GM23338 (cell line): ENCODE results near the gene FAM171A1. TPM values are rescaled to one million over a fixed set of nuclear protein-coding genes. Genes with fewer than 3 reads are reported as not detected.

ENCODE experiments used
- ATAC-seq: fragments of 200-7000 bp; cut with Tn5 transposase; 3 replicates; pipeline ENCODE4 v1.9.1; 2020
- DNase-seq: peaks from one replicate; pipeline ENCODE4 v3.0.0-alpha.2; 2015; ENCODE audit warnings: low spot score
- H2AFZ ChIP-seq: fragments of 200-600 bp; sonication (generic); 2 replicates; pipeline ENCODE4 v1.8.0; 2016; ENCODE audit warnings: antibody characterized with exemption, mild to moderate bottlenecking, moderate library complexity
- H3F3A ChIP-seq: fragments of 200-600 bp; sonication (generic); replicated peaks from 2 replicates; pipeline ENCODE4 v1.8.0; 2017; ENCODE audit warnings: antibody characterized with exemption, mixed run types, low read depth
- H3K27ac ChIP-seq: fragments of 200-600 bp; sonication (generic); 2 replicates; pipeline ENCODE4 v1.6.1; 2016; ENCODE audit warnings: low read depth
- H3K27me3 ChIP-seq: fragments of 200-600 bp; sonication (generic); 2 replicates; pipeline ENCODE4 v1.8.0; 2016; ENCODE audit warnings: mild to moderate bottlenecking, mixed run types, moderate library complexity; ENCODE audit not compliant: insufficient read depth
- H3K36me3 ChIP-seq: fragments of 200-600 bp; sonication (generic); 2 replicates; pipeline ENCODE4 v1.8.0; 2016; ENCODE audit warnings: mild to moderate bottlenecking; ENCODE audit not compliant: insufficient read depth
- H3K4me1 ChIP-seq: fragments of 200-600 bp; sonication (generic); 2 replicates; pipeline ENCODE4 v1.8.0; 2016; ENCODE audit warnings: mild to moderate bottlenecking, moderate library complexity; ENCODE audit not compliant: insufficient read depth
- H3K4me2 ChIP-seq: fragments of 200-600 bp; sonication (generic); 2 replicates; pipeline ENCODE4 v1.7.1; 2017; ENCODE audit warnings: mixed run types
- H3K4me3 ChIP-seq: fragments of 200-600 bp; sonication (generic); 2 replicates; pipeline ENCODE4 v1.6.1; 2016; ENCODE audit warnings: mixed run types
- H3K79me2 ChIP-seq: fragments of 200-600 bp; sonication (generic); replicated peaks from 2 replicates; pipeline ENCODE4 v1.8.0; 2017; ENCODE audit warnings: mild to moderate bottlenecking; ENCODE audit not compliant: insufficient read depth
- H3K9me2 ChIP-seq: fragments of 200-600 bp; sonication (generic); 2 replicates; pipeline ENCODE4 v1.8.0; 2017; ENCODE audit not compliant: insufficient read depth
- H4K20me1 ChIP-seq: fragments of 200-600 bp; sonication (generic); replicated peaks from 2 replicates; pipeline ENCODE4 v1.8.0; 2017; ENCODE audit warnings: mild to moderate bottlenecking; ENCODE audit not compliant: insufficient read depth
- H3K27ac Mint-ChIP-seq: 2 replicates; pipeline ENCODE4 v1.8.0; 2020; ENCODE audit warnings: inconsistent platforms, mild to moderate bottlenecking, moderate library complexity, mixed read lengths
- H3K27me3 Mint-ChIP-seq: 3 replicates; pipeline ENCODE4 v1.8.0; 2022; ENCODE audit warnings: low read depth, mild to moderate bottlenecking, moderate library complexity, mixed read lengths, inconsistent platforms; ENCODE audit not compliant: insufficient read depth, poor library complexity
- H3K36me3 Mint-ChIP-seq: 3 replicates; pipeline ENCODE4 v1.8.0; 2021; ENCODE audit warnings: low read depth, mild to moderate bottlenecking, inconsistent platforms, moderate library complexity, mixed read lengths
- H3K4me1 Mint-ChIP-seq: 3 replicates; pipeline ENCODE4 v1.8.0; 2020; ENCODE audit warnings: mild to moderate bottlenecking, inconsistent platforms, mixed read lengths
- H3K4me3 Mint-ChIP-seq: 3 replicates; pipeline ENCODE4 v1.8.0; 2021; ENCODE audit warnings: moderate library complexity, mild to moderate bottlenecking, inconsistent platforms, mixed read lengths
- H3K9me3 Mint-ChIP-seq: 3 replicates; pipeline ENCODE4 v1.8.0; 2020; ENCODE audit warnings: moderate library complexity, mild to moderate bottlenecking, inconsistent platforms, mixed read lengths
- CREB1 ChIP-seq: fragments of 250-450 bp; sonication (Bioruptor Pico); IDR thresholded peaks from 2 replicates; pipeline ENCODE4 v1.5.0; 2020; ENCODE audit warnings: low read depth, mild to moderate bottlenecking, moderate library complexity
- CTCF ChIP-seq, 2 experiments: fragments of 200-600 bp in 1 of 2; sonication (generic) in 1 of 2; conservative IDR thresholded peaks; 2 replicates each; pipeline versions ENCODE4 v1.5.1 to v1.6.1; 2016 to 2017; ENCODE audit warnings: antibody characterized with exemption in 2 of 2, low read depth in 2 of 2, mild to moderate bottlenecking in 2 of 2, moderate library complexity in 1 of 2
- ETS1 ChIP-seq: IDR thresholded peaks from 2 replicates; pipeline ENCODE4 v1.6.1; 2016; ENCODE audit warnings: antibody characterized with exemption
- EZH2 ChIP-seq: fragments of 200-600 bp; sonication (generic); IDR thresholded peaks from one replicate; pipeline ENCODE4 v1.8.0; 2017; ENCODE audit warnings: antibody characterized with exemption, mild to moderate bottlenecking, low read depth; ENCODE audit not compliant: unreplicated experiment
- EZH2phosphoT487 ChIP-seq: fragments of 200-600 bp; sonication (generic); IDR thresholded peaks from one replicate; pipeline ENCODE4 v1.8.1; 2018; ENCODE audit warnings: antibody characterized with exemption; ENCODE audit not compliant: unreplicated experiment
- JUNB ChIP-seq: IDR thresholded peaks from one replicate; pipeline ENCODE4 v1.6.1; 2016; ENCODE audit warnings: antibody characterized with exemption; ENCODE audit not compliant: unreplicated experiment
- NANOG ChIP-seq: IDR thresholded peaks from 2 replicates; pipeline ENCODE4 v1.6.1; 2016; ENCODE audit warnings: antibody characterized with exemption, borderline replicate concordance
- POLR2AphosphoS5 ChIP-seq: IDR thresholded peaks from 2 replicates; pipeline ENCODE4 v1.6.1; 2016; ENCODE audit warnings: antibody characterized with exemption, low read depth
- REST ChIP-seq: IDR thresholded peaks from one replicate; pipeline ENCODE4 v1.6.1; 2018; ENCODE audit warnings: antibody characterized with exemption; ENCODE audit not compliant: unreplicated experiment
- STAT1 ChIP-seq: IDR thresholded peaks from one replicate; pipeline ENCODE4 v1.6.1; 2016; ENCODE audit warnings: antibody characterized with exemption; ENCODE audit not compliant: unreplicated experiment
- ZNF114 ChIP-seq: fragments of 250-450 bp; sonication (Bioruptor Pico); IDR thresholded peaks from 2 replicates; pipeline ENCODE4 v1.5.0; 2020; ENCODE audit warnings: mild to moderate bottlenecking, moderate library complexity
- ZNF331 ChIP-seq: fragments of 250-450 bp; sonication (Bioruptor Pico); IDR thresholded peaks from 2 replicates; pipeline ENCODE4 v1.5.0; 2020; ENCODE audit warnings: low read depth, mild to moderate bottlenecking, moderate library complexity
- polyA plus RNA-seq: library from polyadenylated mRNA; unstranded; fragments of >200 nt; fragmentation: Nextera tagmentation; extraction: Ambion mirVana; gene quantifications from 2 replicates; pipeline ENCODE4 v1.2.1, GENCODE V29; 2016
- total RNA-seq: library from RNA; depleted of rRNA; stranded (reverse); fragments of >200 nt; shearing (Covaris generic); gene quantifications from 2 replicates; pipeline ENCODE4 v1.2.3, GENCODE V29; 2014
- TF ChIP-seq, protein P1 (sequence below): fragments of 250-450 bp; sonication (Bioruptor Pico); IDR thresholded peaks from 2 replicates; pipeline ENCODE4 v1.5.0; 2020; ENCODE audit warnings: mild to moderate bottlenecking, moderate library complexity

The FAM171A1 gene
- total and polyA plus RNA-seq, 2 experiments from 2014 or later: 11.3 to 32.2 TPM

DNA sequence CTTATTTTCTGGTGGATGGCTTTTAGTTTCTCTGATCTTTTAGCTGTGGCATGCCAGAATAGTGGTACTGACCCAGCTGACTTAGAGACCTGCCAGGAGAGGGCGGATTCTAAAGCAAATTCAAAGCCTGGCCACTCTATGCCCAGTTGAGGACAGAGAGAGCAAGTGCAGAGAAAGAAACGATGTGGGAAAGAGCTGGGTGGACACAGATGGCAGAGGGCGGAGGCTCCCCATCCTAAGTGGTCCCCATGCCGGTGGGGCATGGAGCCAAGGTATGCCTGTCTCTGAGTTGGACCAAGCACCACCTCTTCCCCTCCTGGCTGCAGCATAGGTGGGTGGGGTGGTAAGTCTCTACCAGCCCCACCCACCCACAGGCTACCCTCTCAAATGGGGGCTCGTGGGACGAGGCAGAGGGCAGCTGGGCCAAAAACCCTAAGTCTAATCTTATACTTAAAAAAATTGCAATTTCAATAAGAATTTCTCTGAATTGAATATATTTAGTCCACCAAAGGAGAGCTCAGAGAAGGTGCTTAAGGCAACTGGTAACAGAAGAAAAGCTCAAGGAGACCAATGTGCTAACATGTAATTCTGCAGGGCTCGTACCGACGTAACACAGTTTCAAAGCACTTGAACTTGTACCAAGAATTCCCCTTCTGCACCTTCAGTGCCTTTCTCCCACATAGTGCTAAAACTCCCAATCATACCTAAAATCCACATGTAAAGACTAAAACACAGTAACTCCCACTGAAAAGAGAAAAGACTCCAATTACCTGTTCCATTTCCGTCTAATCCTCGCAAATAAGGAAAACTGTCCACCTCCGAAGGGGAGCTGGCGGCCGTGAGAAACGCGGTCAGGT, 116.9 kb downstream of the FAM171A1 start:
- Histone ChIP-seq H3F3A (no peaks in the 10 kb centered on the region), H3K4me1 (peaks cover 19% of the 10 kb centered on the region), H2AFZ (no peak overlapping the region), H3K4me3 (0 out of 2 replicates have a peak overlapping the region, but pooled peaks have one; percentile 27), H3K36me3 (0 out of 2 replicates have a peak, but pooled peaks cover 2% of the 10 kb centered on the region), H3K27me3 (no peaks in the 10 kb centered on the region), H3K27ac (0 out of 2 replicates have a peak overlapping the region, but pooled peaks have one; percentile 20), H3K4me2 (peak overlapping the region; percentile 69), H3K9me2 (no peaks in the 10 kb centered on the region), H3K79me2 (no peaks in the 10 kb centered on the region), H4K20me1 (0 out of 2 replicates have a peak, but pooled peaks cover 6% of the 10 kb centered on the region)
- Mint-ChIP-seq H3K9me3 (no peaks in the 10 kb centered on the region), H3K4me3 (peak overlapping the region; percentile 54; the same call in 2 of the 3 replicates), H3K27ac (0 out of 2 replicates have a peak overlapping the region, but pooled peaks have one; percentile 26), H3K36me3 (no peaks in the 10 kb centered on the region), H3K4me1 (peaks cover 37% of the 10 kb centered on the region), H3K27me3 (peaks cover 13% of the 10 kb centered on the region)
- TF ChIP-seq EZH2phosphoT487 (no peak), REST (no peak), STAT1 (no peak), POLR2AphosphoS5 (no peak), ZNF114 (no peak), EZH2 (no peak), ETS1 (no peak), CTCF (conservative IDR thresholded peaks at IDR 0.05; ENCODE audit: low read depth in 2 of 2) (no peak), JUNB (no peak), NANOG (no peak), CREB1 (CRISPR knock-in tag) (no peak), ZNF331 (no peak)
- TF ChIP-seq, protein P1, sequence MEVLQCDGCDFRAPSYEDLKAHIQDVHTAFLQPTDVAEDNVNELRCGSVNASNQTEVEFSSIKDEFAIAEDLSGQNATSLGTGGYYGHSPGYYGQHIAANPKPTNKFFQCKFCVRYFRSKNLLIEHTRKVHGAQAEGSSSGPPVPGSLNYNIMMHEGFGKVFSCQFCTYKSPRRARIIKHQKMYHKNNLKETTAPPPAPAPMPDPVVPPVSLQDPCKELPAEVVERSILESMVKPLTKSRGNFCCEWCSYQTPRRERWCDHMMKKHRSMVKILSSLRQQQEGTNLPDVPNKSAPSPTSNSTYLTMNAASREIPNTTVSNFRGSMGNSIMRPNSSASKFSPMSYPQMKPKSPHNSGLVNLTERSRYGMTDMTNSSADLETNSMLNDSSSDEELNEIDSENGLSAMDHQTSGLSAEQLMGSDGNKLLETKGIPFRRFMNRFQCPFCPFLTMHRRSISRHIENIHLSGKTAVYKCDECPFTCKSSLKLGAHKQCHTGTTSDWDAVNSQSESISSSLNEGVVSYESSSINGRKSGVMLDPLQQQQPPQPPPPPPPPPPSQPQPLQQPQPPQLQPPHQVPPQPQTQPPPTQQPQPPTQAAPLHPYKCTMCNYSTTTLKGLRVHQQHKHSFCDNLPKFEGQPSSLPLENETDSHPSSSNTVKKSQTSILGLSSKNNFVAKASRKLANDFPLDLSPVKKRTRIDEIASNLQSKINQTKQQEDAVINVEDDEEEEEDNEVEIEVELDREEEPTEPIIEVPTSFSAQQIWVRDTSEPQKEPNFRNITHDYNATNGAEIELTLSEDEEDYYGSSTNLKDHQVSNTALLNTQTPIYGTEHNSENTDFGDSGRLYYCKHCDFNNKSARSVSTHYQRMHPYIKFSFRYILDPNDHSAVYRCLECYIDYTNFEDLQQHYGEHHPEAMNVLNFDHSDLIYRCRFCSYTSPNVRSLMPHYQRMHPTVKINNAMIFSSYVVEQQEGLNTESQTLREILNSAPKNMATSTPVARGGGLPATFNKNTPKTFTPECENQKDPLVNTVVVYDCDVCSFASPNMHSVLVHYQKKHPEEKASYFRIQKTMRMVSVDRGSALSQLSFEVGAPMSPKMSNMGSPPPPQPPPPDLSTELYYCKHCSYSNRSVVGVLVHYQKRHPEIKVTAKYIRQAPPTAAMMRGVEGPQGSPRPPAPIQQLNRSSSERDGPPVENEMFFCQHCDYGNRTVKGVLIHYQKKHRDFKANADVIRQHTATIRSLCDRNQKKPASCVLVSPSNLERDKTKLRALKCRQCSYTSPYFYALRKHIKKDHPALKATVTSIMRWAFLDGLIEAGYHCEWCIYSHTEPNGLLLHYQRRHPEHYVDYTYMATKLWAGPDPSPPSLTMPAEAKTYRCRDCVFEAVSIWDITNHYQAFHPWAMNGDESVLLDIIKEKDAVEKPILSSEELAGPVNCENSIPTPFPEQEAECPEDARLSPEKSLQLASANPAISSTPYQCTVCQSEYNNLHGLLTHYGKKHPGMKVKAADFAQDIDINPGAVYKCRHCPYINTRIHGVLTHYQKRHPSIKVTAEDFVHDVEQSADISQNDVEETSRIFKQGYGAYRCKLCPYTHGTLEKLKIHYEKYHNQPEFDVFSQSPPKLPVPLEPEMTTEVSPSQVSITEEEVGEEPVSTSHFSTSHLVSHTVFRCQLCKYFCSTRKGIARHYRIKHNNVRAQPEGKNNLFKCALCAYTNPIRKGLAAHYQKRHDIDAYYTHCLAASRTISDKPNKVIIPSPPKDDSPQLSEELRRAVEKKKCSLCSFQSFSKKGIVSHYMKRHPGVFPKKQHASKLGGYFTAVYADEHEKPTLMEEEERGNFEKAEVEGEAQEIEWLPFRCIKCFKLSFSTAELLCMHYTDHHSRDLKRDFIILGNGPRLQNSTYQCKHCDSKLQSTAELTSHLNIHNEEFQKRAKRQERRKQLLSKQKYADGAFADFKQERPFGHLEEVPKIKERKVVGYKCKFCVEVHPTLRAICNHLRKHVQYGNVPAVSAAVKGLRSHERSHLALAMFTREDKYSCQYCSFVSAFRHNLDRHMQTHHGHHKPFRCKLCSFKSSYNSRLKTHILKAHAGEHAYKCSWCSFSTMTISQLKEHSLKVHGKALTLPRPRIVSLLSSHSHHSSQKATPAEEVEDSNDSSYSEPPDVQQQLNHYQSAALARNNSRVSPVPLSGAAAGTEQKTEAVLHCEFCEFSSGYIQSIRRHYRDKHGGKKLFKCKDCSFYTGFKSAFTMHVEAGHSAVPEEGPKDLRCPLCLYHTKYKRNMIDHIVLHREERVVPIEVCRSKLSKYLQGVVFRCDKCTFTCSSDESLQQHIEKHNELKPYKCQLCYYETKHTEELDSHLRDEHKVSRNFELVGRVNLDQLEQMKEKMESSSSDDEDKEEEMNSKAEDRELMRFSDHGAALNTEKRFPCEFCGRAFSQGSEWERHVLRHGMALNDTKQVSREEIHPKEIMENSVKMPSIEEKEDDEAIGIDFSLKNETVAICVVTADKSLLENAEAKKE (CRISPR knock-in tag): no peak
- DNase-seq: no peak
- ATAC-seq: no peak
